GM18508 (cell line): ENCODE data around the gene NSRP1.
"Not testable (repeated sequence)": the region's sequence is repeated elsewhere in the genome, so short reads cannot be mapped to it uniquely, and the experiment has no call there.

Experiments used
- ATAC-seq: cut with Tn5 transposase; IDR thresholded peaks from one replicate; pipeline ENCODE4 v1.9.1; 2021; ENCODE audit warnings: moderate number of reproducible peaks; ENCODE audit not compliant: insufficient read depth, unreplicated experiment

NSRP1 gene

DNA sequence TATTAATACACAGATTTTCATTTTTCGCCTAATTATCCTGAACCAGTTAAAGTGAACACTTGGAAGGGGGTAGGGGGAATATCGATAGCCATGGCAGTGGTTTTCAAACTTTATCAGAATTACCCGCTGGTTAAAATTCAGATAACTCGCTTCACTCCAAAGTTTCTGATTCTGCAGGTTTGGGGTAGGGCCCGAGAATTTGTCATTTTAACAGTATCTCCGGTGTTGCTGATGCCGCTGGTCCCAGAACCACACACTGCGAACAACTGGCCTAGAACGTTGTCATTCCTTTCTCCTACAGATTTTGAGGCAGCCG lies 313 bp upstream of the NSRP1 start:
- ATAC-seq: no peak

- ATAC-seq: no peak
Observed at GRCh38 chr17:30117675-30118081, 1.1 kb downstream of the NSRP1 start.

DNA sequence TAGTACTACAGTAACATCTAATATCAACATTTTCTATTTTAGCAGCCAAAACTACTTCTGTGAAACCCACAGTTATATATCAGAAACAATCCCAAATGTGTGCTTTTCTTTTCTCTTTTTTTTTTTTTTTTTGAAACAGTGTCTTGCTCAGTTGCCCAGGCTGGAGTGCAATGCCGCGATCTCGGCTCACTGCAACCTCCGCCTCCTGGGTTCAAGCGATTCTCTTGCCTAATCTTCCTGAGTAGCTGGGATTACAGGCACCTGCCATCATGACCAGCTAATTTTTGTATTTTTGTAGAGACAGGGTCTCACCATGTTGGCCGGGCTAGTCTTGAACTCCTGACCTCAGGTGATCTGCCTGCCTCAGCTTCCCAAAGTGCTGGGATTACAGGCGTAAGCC lies 2.0 kb downstream of the NSRP1 start:
- ATAC-seq: not testable (repeated sequence)

GRCh38 chr17:30124273-30124796 lies 7.7 kb downstream of the NSRP1 start:
- ATAC-seq: no peak

DNA sequence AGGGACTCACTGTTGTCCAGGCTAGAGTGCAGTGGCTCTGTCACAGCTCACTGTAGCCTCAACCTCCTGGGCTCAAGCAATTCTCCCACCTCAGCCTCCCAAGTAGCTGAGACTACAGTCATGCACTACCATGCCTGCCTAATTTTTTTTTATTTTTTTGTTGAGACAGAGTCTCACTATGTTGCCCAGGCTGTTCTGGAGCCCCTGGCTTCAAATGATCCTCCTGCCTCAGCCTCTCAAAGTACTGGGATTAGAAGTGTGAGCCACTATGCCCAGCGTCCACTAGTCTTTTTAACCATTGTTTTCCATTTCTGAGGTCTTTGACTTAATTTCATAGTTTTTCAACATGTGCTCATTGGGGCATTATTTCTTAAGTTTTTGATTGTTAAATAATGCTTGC lies 13.5 kb downstream of the NSRP1 start:
- ATAC-seq: no peak

DNA sequence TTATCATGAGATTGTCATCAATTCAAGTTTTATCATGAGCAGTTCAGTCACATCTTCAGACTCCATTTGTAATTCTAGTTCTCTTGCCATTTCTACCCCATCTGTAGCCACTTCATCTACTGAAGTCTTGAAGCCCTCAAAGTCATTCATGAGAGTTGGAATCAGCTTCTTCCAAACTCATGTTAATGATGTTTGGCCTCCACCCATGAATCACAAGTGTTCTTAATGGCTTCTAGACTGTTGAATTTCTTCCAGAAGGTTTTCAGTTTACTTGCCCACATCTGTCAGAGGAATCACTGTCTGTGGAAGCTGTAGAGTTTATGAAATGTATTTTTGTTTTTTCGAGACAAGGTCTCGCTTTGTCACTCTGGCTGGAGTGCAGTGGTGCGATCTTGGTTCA lies 16.0 kb downstream of the NSRP1 start:
- ATAC-seq: no peak

DNA sequence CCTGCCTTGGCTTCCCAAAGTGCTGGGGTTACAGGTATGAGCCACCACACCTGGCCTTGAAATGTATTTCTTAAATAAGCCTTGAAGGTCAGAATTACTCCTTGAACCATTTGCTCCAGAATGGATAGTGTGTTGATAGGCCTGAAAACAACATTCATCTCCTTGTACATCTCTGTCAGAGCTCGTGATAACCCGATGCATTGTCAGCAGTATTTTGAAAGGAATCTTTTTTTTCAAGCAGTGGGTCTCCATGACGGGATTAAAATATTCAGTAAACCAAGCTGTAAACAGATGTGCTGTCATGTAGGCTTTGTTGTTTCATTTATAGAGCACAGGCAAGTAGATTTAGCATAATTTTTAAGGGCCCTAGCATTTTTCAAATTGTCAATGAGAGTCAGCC lies 16.6 kb downstream of the NSRP1 start:
- ATAC-seq: no peak

- no peak for ATAC-seq
Observed at GRCh38 chr17:30134551-30134950, 17.9 kb downstream of the NSRP1 start.

- no peak for ATAC-seq
Observed at GRCh38 chr17:30137158-30137557, 20.5 kb downstream of the NSRP1 start.

DNA sequence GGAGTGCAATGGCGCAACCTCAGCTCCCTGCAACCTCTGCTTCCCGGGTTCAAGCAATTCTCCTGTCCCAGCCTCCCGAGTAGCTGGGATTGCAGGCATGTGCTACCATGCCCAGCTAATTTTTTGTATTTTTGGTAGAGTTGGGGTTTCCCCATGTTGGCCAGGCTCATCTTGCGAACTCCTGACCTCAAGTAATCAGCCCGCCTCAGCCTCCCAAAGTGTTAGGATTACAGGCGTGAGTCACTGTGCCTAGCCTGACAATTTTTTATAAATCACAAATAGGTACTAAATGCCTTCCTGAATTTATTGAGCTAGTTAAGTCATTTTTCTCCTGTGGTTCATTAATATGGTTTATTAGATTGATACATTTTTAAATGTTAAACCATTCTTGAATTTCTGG lies 31.2 kb downstream of the NSRP1 start:
- ATAC-seq: not testable (repeated sequence)

- no peak for ATAC-seq
Observed at GRCh38 chr17:30148376-30148775, 31.8 kb downstream of the NSRP1 start.

DNA sequence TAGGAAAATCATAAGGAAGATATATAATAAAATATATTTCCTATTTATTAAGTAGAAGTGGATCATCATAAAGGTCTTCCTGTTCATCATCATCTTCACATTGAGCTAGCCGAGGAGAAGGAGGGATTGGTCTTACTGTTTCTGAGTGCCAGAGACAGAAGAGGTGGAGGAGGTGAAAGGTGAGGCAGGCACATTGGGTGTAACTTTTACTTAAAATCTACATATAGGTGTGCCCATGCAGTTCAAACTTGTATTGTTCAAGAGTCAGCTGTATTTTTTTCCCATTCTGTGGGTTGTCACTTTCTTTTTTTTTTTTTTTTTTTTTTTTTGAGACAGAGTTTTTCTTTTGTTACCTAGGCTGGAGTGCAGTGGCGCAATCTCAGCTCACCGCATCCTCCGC lies 34.9 kb downstream of the NSRP1 start:
- no peak for ATAC-seq

DNA sequence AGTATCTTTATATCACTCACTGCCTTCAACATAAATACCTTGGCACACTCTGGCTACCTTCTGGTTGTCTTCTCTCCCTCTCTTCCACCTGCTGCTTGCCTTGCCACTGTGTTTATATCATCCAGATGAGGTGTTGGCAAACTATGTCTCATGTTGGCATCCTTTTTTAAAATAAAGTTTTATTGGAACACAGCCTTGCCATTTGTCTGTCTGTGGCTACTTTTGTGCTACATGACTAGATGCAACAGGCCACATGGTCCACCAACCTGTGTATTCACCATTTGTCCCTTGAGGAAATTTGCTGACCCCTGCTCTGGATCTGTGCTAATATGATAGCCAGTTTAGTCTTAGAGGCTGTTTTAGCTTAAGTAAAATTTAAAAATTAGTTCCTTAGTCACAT lies 36.8 kb downstream of the NSRP1 start:
- ATAC-seq: no peak

- no peak for ATAC-seq
Observed at GRCh38 chr17:30155389-30155788, 38.8 kb downstream of the NSRP1 start.

DNA sequence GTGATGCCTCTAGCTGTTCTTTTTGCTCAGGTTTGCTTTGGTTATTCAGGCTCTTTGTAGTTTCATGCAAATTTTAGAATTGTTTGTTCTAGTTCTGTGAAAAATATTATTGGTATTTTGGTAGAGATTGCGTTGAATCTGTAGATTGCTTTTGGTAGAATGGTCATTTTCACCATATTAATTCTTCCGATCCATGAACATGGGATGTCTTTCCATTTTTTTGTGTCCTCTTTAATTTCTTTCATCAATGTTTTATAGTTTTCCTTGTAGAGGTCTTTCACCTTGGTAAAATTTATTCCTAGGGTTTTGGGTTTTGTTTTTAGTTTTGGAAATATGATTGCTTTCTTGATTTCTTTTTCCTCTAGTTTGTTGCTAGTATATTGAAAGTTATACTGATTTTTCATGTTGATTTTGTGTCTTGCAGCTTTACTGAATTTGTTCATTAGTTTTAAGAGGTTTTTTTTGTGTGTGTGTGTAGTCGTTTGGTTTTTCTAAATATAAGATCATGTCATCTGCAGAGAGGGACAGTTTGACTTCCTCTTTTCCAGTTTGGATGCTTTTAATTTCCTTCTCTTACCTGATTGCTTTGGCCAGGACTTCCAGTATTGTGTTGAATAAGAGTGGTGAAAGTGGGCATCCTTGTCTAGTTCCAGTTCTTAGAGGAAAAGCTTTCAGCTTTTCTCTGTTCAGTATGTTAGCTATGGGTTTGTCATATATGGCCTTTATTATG lies 42.4 kb downstream of the NSRP1 start:
- ATAC-seq: no peak

- no peak for ATAC-seq
Observed at GRCh38 chr17:30160419-30161172, 44.0 kb downstream of the NSRP1 start.

DNA sequence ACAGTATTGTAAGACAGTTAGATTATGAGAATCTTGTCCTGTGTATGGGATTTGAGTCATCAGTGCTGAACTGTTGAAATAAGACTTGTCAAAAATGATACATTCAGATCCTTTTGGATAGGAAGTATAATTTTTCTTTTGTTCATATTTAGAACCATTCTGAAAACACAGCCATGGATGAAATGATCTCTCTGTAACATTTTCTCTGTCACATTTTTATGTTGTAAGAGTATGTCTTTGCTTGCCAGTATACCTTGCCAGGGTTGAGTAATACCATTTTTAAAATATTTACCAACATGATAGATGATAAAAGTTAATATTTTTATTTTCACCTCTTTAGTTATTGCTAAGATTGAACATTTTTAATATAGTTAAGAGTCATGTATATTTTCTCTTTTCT lies 45.0 kb downstream of the NSRP1 start:
- no peak for ATAC-seq

DNA sequence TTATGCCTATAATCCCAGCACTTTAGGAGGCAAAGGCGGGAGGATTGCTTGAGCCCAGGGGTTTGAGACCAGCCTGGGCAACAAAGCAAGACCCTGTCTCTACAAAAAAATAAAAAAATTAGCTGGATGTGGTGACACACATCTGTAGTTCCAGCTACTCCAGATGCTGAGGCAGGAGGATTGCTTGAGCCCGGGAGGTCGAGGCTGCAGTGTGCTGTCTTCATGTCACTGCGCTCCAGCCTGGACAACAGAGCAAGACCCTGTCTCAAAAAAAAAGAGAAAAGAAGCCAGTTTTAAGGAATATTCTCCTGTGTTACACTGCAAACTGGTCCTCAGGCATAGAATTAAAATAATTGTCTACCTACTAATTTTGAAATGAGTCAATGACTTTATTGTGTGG lies 47.9 kb downstream of the NSRP1 start:
- no peak for ATAC-seq

DNA sequence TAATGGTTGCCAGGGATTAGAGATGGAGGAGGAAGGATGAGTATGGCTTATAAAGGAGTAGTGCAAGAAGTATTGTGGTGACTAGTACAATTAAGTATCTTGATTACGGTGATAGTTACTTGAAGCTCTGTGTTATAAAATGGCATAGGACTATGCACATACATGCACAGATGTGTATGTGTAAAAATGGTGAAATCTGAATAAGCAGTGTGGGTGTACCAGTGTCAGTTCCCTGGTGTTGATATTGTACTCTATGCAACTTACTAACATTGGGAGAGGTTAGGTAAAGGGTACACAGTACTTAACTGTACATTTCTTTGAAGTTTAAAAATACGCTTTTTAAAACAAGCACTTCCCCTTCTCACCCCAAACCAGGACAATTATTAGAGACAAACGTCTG lies 48.5 kb downstream of the NSRP1 start:
- ATAC-seq: no peak

DNA sequence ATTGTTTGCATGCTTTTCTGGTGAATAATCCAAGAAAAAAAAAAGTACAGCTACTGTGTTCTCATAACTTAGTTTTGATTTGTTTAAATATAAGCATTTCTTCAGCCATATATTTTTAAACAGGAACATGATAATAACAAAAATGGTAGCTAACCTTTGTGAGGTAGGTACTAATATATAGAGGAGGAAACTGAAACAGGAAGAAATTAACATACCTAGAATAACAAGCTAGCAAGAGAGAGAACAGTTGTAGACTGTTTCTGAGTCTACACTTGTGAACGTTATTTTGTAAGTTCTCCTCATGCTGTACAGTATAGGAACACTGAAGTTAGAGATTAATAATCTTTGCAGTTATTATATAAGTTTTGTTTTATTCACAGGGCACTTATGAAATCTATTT lies 49.3 kb downstream of the NSRP1 start:
- no peak for ATAC-seq

GRCh38 chr17:30170415-30170987 lies 53.9 kb downstream of the NSRP1 start:
- no peak for ATAC-seq

- no peak for ATAC-seq
Observed at GRCh38 chr17:30172560-30172959, 55.9 kb downstream of the NSRP1 start.
